Renal pelvis (tissue), 4 donors: ENCODE results near the gene UMPS. TPM values are rescaled to one million over a fixed set of nuclear protein-coding genes. Genes with fewer than 3 reads are reported as not detected.
A peak's percentile ranks its signal among the peaks of the same experiment; 100 is the strongest.
"Not testable (repeated sequence)": the region's sequence is repeated elsewhere in the genome, so short reads cannot be mapped to it uniquely, and the experiment has no call there.

ENCODE experiments used
- DNase-seq: peaks from one replicate; pipeline ENCODE4 v3.0.0-alpha.2; 2013
- polyA plus RNA-seq, 3 donors: library from polyadenylated mRNA; unstranded; fragments of 120-200 nt; gene quantifications; one replicate each; pipeline ENCODE4 v1.2.1, GENCODE V29; 2013; ENCODE audit not compliant: insufficient read length in 3 of 3

Gene UMPS
- polyA plus RNA-seq, 3 donors = 35.6 to 47.3 (median 47.1) TPM

GRCh38 chr3:124776856-124777255 is 46.6 kb downstream of the UMPS start:
- no peak for DNase-seq

GRCh38 chr3:124777762-124778470 is 47.7 kb downstream of the UMPS start:
- DNase-seq = peak; percentile 39

GRCh38 chr3:124779116-124779515 is 48.9 kb downstream of the UMPS start:
- DNase-seq = no peak

- DNase-seq = no peak
Observed at GRCh38 chr3:124779751-124780191, 49.5 kb downstream of the UMPS start.

GRCh38 chr3:124780356-124780755 is 50.1 kb downstream of the UMPS start:
- peak; percentile 40 for DNase-seq

DNA sequence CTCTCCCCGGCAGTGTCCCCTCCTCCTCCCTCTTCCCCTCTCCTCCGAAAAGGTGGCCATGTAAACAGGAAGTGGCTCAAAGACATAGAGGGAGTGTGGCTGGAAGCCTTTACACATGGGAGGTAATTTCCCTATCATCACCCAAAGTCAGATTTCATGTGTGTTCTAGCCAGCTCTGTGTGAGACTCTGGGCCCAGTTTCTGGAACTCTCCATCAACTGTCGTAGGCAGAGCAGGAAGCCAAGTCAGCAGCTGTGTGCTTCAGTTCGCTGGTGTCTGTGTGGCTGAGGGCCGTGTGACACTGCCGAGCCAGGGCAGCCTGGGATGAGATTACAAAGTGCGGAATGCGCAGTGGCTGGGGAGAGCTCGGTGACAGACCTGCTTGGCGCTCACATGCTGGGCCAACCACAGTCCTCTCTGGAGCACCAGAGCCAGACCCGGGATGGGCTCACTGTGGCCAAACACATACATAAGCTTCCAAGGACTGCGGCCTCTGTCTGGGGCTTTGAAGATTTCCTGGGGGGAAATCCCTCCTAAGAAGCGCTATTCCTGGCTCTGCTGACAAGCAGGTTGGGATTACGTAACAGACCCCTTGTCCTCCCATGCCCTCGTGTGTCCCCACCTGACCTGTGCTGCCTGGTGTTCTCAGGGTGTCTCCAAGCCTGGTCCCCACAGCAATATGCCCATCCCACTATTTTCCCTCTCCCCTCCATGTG is 50.7 kb downstream of the UMPS start:
- peak; percentile 52 for DNase-seq

DNA sequence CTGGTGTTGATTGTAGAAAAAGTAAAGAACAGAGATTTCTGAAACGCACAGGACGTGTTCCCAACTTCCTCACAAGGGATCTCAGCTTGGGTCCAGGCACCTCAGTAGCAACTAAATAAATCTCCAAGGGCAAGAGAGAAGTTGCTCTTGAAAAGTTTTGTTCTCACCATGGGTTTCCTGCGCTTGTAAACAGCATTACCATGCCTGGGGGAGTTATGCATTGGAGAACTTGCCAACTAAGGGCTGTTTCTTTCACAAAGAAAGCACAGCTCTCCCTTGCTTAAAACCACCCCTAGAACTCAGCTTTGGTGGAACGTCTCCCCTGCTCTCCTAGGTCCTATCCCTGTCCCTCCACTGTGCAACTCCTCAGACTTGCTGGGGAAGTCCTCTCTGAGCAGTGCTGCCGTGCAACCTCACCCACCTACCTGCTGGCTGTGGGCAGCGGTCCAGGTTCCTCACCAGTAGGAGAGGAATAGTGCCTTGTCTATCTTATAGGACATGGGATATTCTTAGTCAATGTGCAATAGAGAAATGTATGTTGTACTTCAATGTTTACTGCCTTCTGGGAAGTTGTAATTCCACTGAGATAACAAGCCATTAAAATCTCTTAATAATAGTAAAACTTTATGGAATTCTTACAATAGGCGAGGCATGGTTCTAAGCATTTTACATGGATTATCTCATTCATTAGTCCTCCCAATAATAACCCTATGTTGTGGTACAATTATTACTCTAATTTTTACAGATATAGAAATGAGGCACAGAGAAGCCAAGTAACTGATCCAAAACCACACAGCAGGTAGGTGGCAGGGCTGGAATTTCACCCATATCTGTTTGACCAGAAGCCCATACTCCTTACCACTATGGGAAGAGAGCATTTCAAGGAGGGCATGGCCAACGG is 51.5 kb downstream of the UMPS start:
- no peak for DNase-seq

DNA sequence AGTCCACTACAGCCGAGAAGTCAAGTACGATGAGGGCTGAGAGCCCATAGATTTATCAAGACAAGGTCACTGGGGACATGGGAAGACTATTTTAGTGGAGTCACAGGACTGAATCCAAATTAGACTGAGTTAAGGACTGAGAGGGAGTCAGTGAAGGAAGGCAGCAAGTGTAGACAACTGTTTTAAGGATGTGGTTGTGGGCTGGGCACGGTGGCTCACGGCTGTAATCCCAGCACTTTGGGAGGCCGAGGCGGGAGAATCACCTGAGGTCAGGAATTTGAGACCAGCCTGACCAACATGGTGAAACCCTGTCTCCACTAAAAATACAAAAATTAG is 52.1 kb downstream of the UMPS start:
- DNase-seq = not testable (repeated sequence)

DNA sequence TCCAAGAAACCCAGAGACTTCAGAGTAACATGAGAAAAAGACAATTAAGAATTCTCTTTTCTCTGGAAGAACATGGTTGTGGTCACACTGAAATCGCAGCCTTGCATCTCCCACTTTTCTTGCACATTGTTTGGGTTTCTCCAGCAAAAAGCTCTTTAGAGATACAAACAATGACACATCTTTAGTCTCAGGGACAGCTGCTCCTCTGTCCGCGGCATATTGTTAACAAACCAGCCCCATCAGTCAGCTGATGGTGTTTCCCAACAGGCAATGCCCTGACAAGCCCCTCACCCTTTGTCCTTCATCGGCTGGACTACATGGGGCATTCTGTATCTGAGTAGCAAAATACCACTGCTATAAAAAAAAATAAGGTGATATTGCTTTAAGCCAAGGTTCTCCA is 53.4 kb downstream of the UMPS start:
- DNase-seq = no peak

DNA sequence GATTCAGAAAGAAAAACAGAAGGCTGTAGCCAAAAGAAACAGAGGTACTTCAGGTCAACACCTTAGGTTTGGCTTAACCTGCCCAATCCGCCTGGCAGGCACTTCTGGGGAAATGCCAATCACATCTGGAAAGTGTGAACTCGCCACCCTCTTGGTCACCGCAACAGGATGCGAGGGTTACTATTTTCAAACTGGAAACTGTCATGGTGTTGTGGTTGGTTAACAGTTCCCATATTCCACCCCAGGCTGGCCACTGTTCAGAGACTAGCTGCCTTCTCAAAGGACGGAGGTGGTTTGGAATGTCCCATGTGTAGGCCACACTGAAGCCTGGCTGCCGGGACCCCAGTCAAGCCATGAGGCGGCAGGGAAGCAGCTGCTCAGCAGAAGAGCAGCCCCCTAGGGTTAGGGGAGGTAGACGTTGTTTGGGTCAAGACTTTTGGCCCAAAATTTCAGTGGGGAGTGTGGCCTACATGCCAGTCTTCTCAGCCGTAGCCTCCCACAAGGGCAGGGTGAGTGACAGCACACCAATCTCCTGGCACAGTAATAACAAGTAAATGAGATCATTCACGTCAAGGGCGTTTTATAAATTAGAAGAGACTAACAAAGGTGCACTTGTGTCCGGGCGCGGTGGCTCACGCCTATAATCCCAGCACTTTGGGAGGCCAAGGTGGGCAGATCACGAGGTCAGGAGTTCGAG is 54.6 kb downstream of the UMPS start:
- no peak for DNase-seq

GRCh38 chr3:124785973-124786372 is 55.7 kb downstream of the UMPS start:
- no peak for DNase-seq

GRCh38 chr3:124786511-124787241 is 56.4 kb downstream of the UMPS start:
- DNase-seq = no peak

- DNase-seq = no peak
Observed at GRCh38 chr3:124787476-124788195, 57.4 kb downstream of the UMPS start.

DNA sequence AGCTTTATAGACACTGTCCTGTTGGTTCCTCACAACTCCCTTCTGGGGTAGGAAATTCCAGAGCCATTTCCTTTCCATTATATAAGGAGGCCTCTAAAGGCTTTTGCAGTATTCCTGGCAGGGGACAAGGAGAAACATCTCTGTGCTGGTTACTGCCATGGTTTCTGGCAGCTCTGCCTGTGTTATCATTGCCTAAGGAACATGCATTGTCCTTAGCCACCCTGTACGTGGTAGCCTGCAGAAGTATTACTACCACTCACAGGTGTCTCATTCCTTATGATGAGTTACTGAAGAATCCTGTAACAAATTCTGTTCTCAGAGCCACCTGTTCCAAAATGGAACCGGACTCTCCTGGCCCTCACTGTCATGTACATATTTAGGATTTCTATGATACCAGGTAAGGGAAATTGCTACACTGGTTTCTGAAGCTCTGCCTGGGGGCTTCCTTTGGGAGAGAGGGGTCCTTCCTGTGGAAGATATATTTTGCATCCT is 58.0 kb downstream of the UMPS start:
- DNase-seq = no peak

GRCh38 chr3:124789103-124789502 is 58.9 kb downstream of the UMPS start:
- DNase-seq = not testable (repeated sequence)

DNA sequence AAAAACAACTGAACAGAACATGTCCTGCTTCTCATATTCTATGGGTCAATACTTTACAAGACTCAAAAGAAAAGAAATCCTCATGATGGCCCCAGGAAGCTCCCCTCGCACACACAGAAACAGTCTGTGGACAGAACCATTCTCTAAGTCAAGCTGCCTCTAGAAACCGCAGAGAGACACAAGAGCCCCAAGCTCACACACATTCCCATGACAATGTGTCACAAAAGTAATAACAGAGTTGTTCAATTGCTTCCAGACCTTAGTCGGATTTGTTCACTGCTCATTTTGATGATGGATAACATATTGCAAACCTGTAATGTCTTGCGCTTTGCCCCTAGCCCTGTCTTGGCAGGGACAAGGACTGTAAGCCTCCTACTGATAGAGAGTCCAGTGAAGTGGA is 60.9 kb downstream of the UMPS start:
- DNase-seq = no peak

DNA sequence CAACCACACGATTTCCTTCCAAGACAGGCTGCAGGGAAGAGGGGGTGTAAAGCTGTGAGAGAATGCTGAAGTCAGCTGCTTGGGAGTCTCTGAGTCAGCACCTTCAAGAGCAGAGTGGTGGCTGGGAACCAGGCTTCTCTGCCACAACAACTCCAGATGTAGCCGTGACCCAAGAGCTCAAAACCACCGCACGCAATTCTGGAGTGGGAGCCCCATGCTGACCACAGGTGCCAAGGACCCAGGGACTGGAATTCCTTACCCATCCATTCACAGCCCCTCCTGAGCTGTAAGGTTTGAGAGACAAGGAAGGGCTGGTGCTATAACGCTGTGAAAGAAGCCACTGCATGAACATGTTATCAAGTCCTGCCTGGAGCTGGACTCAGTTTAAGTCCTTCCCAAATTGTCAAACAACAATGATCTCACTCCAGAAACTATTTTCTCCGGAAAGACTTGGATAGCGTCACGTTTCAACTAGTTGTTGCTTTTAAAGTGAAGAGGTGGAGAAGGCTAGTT is 61.4 kb downstream of the UMPS start:
- DNase-seq = no peak

- DNase-seq = no peak
Observed at GRCh38 chr3:124792341-124793040, 62.2 kb downstream of the UMPS start.

DNA sequence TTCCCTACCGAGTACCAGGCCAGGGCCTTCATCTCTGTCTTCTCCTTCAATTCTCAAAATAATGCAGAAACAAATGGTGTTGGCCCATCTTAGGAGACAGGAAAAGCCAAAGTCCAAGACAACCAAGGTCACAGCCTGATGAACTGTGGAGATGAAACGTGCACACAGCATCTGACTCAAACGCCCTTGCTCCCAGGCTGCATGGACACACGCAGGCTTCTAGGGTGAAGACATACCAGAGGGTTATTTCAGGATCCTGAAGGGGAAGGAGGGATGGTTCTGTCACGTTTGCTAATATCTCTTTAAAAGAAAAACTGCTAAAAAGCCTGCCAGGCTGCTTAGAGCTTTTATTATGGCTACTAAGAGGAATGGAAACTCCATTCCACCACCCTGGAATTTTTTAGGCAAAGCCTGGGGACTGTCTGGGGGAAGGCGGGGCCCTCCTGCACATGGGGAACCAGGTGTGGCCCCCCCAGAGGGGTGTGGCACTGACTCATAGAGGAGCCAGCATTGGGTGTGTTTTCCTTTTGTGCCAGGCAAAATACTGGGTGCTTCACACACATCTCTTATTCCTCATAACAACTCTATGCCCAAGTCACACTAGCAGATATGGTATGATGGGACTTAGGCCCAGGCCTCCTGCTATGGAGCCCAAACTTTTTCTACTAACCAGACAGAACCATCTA is 62.9 kb downstream of the UMPS start:
- DNase-seq = no peak
